ENCODE measurements around the gene GMEB2.
"Not testable (repeated sequence)": the region's sequence is repeated elsewhere in the genome, so short reads cannot be mapped to it uniquely, and the experiment has no call there.

GMEB2 gene

DNA sequence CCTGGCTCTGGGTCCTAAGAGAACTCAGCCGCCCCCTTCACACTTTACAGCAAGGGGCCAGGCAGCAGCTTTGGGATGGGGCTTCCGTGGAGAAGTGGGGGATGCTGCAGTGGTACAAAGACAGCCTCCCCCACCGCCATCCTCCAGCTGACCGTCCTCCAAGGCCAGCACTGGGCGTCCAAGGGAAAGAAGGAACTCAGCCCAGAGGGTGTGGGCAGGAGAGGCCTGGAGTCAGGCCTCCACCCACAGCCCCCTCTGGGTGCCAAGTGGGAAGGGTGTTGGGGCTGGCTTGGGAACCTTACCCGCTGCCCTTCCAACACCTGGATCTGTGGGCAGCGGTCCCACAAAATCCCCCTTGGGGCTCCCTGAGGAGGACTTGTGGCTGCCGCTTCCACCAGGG is 13.2 kb upstream of the GMEB2 start:
- DNase-seq (ENCODE audit: low read depth in 1 of 2, low spot score in 1 of 2) = no peak

GRCh38 chr20:63639093-63639975 is 12.4 kb upstream of the GMEB2 start:
- DNase-seq (ENCODE audit: low read depth in 1 of 2, low spot score in 1 of 2) = peak in 1 of 2 donors; percentile 64

- no peak for DNase-seq (ENCODE audit: low read depth in 1 of 2, low spot score in 1 of 2)
Measured at GRCh38 chr20:63636752-63637628, 10.1 kb upstream of the GMEB2 start.

DNA sequence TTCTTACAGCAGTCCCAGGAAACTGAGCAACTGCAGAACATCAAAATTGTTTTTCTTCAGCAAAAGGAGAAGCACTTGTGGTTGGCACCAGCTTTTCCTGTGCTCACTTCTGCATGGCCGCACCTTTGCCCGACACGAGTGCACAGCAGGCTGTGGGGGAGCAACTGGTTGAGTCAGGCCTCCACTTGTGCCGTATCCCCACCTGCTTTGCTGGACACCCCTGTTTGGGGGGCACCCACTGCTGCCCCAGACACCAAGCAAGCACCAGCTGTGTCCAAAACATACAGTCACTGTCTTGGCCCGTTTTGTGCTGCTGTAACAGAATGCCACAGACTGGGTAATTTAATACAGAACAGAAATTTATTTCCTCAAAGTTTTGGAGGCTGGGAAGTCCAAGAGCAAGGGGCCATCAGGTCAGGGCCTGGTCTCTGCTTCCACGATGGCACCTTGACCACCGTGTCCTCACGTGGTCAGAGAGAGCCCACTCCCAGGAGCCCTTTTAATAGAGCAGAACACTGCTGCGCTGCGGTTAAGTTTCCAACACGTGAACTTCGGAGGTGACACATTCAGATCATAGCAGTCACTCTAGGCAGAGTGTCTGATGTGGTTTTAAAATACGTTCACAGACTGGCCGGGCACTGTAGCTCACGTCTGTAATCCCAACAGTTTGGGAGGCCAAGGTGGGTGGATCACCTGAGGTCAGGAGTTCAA is 8.7 kb upstream of the GMEB2 start:
- DNase-seq (ENCODE audit: low read depth in 1 of 2, low spot score in 1 of 2) = peak in 1 of 2 donors; percentile 57

- no peak for DNase-seq (ENCODE audit: low read depth in 1 of 2, low spot score in 1 of 2)
Measured at GRCh38 chr20:63633732-63634131, 6.8 kb upstream of the GMEB2 start.

DNA sequence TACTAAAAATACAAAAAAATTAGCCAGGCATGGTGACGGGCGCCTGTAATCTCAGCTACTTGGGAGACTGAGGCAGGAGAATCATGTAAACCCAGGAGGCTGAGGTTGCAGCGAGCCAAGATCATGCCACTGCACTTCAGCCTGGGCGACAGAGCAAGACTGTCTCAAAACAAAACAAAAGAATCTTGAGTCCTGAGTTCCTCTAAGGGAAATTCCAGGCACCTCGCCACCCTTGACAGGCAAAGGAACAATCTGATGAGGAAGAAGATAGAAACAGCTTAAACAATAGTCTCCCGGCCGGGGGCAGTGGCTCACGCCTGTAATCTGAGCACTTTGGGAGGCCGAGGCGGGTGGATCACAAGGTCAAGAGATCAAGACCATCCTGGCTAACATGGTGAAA is 4.5 kb upstream of the GMEB2 start:
- DNase-seq (ENCODE audit: low read depth in 1 of 2, low spot score in 1 of 2) = not testable (repeated sequence)

DNA sequence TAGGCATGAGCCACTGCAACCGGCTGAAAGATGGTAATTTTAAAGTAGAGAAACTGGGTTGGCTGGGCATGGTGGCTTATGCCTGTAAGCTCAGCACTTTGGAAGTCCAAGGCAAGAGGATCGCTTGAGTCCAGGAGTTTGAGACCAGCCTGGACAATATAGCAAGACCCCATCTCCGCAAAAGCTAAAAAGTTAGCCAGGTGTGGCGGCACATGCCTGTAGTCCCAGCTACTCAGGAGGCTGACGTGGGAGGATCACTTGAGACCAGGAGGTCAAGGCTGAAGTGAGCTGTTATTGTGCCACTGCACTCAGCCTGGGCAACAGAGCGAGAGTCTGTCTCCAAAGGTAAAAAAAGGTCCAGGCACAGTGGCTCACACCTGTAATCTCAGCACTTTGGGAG is 4.1 kb upstream of the GMEB2 start:
- DNase-seq (ENCODE audit: low read depth in 1 of 2, low spot score in 1 of 2) = not testable (repeated sequence)

- DNase-seq (ENCODE audit: low read depth in 1 of 2, low spot score in 1 of 2) = peak in 1 of 2 donors; percentile 40
Measured at GRCh38 chr20:63628246-63628975, 1.5 kb upstream of the GMEB2 start.

GRCh38 chr20:63627751-63628245 is 897 bp upstream of the GMEB2 start:
- no peak for DNase-seq (ENCODE audit: low read depth in 1 of 2, low spot score in 1 of 2)

GRCh38 chr20:63627129-63627750 is 339 bp upstream of the GMEB2 start:
- peak; percentile 91 for DNase-seq (ENCODE audit: low read depth in 1 of 2, low spot score in 1 of 2)

DNA sequence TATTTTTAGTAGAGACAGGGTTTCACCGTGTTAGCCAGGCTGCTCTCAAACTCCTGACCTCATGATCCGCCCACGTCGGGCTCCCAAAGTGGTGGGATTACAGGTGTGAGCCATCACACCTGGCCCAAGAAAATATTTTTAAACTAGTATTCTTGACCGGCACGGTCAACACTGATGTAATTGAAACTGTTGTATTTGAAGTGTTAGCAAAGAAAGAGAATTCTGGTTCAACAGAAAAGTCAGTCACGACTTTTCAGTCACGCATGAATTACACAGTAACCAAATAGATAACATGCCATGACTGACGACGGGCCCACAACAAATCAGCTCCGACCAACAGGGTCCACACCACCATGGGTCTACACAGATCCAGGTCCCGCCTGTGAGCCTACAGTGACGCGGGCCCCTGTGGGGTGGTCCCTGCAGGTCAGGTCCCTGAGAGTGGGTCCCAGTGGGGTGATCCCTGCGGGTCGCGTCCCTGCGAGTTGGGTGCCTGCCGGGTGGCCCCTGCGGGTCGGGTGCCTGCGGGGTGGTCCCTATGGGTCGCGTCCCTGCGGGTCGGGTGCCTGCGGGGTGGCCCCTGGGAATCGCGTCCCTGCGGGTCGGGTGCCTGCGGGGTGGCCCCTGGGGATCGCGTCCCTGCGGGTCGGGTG is 1.0 kb downstream of the GMEB2 start:
- DNase-seq (ENCODE audit: low read depth in 1 of 2, low spot score in 1 of 2) = no peak

DNA sequence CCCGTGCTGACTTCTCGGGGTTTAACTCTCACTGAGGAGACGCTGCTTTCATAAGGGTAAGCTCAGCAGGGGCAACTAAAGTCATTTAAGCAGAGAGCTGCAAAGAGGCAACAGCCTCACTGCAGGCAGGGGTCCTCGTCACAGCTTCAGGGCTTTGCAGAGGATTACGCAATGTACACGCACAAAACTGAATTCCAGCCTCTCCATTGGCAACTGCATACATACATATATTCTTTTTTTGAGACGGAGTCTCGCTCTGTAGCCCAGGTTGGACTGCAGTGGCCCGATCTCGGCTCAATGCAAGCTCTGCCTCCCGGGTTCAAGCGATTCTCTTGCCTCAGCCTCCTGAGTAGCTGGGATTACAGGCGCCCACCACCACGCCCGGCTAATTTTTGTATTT is 2.4 kb downstream of the GMEB2 start:
- DNase-seq (ENCODE audit: low read depth in 1 of 2, low spot score in 1 of 2) = no peak

DNA sequence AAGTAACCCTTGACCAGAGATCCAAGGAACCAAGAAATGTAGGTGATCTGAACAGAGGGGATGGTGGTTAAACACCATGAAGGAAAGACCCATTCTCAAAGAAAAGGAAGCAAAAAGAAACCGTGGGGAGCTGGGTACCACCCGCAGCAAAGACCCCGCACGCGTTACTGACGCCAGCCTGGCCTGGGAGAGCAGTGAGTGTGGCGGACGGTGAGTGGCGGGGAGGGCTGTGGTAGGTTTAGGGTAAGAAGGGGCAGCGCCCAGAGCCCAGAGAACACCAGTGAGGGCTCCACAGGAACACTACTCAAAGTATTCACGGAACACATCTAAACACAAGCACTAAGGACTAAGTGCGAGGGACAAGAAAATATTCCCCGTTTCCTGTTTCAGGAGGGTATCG is 4.2 kb downstream of the GMEB2 start:
- no peak for DNase-seq (ENCODE audit: low read depth in 1 of 2, low spot score in 1 of 2)

GRCh38 chr20:63622096-63622495 is 4.8 kb downstream of the GMEB2 start:
- no peak for DNase-seq (ENCODE audit: low read depth in 1 of 2, low spot score in 1 of 2)

DNA sequence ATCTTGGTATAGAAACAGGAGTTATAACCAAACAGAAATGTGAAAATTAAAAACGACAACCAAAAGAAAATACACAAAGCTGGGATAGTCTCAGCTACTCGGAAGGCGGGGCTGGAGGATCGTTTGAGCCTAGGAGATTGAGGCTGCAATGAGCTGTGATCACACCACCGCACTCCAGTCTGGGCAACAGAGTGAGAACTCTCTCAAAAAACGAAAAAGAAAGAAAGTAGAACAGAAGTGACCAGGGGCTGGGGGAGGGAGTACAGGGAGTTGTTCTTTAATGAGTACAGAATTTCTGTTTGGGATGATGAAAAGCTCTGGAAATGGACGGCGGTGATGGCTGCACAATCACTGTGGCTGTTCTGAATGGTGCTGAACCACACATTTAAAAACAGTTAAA is 5.9 kb downstream of the GMEB2 start:
- no peak for DNase-seq (ENCODE audit: low read depth in 1 of 2, low spot score in 1 of 2)

GRCh38 chr20:63619505-63619904 is 7.4 kb downstream of the GMEB2 start:
- no peak for DNase-seq (ENCODE audit: low read depth in 1 of 2, low spot score in 1 of 2)

DNA sequence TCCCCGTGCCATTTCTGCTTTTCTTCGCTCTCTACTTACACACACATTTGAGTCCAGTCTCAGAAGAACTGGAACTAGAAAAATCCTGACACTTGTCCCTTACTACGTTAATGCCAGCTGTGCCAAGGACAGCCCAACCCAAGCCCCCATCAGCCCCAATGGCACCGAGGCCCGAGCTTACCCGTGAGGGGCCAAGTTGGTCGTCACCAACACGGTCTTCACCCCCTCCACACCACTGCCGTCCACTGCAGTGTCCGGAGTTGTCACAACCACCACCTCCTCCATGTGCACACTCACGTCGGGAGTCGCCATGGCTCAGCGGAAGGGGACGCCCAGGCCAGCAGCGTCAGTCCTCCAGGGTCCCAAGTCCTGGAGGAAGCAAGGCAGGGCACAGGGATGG is 7.8 kb downstream of the GMEB2 start:
- DNase-seq (ENCODE audit: low read depth in 1 of 2, low spot score in 1 of 2) = no peak

DNA sequence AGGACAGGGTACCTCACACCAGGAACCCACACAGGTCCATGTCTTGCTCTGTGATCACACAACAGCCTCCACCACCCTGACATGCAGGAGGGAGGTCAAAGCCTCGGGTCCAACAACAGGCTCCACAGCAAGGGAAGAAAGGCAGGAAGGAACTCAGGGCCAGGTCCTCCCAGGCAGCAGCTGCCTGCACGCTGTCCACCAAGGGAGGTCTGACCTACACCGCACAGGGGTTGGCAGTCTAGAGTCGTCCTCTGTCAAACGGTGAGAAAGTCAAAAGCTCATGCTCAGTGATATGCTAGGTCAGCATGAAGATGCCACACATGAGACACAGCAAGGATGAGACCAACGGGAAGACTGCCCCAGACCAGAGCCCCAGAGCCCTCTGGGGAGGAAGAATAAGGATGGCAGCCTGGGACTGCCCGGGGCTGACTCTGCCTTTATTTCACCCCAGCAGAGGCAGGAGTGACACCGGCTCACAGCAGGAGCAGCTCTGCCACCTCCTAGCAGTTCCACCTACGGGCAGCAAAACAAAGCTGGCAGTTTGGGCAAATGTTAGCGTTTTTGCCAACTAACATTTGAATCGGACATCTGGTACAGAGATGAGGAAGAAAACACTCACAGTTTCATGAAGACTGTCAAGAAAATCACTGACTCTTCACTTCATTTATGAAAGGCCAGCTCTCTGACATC is 8.5 kb downstream of the GMEB2 start:
- no peak for DNase-seq (ENCODE audit: low read depth in 1 of 2, low spot score in 1 of 2)

DNA sequence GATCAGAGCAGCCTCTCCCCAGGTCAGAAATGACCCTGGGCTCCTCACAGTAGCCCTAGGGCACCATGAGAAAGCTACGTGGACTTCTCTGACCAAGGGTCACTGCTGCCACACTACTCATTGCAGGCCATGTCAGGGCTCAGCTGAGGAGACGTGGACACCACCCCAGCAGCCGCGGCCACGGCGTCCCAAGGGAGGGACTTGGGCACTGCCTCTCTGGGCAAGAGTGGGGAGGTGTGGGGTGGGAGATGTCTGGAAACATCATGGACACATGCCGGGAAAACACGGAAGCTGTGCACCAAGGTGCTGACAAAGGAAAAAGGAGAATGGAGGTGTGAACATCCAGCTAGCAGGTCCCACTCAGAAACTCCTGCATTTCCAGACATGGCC is 9.0 kb downstream of the GMEB2 start:
- no peak for DNase-seq (ENCODE audit: low read depth in 1 of 2, low spot score in 1 of 2)
